Upper lobe of left lung (tissue), 4 donors: ENCODE measurements around the gene GABRB2.

ENCODE experiments used
- POLR2A ChIP-seq, 4 donors: fragments of 450-650 bp; IDR thresholded peaks; one replicate each; pipeline ENCODE4 v1.5.1; 2016 to 2017; ENCODE audit warnings: antibody characterized with exemption in 4 of 4, mild to moderate bottlenecking in 2 of 4
- TF ChIP-seq, protein P1 (sequence below), 6 experiments: fragments of 450-650 bp in 4 of 6; fragments of 200-600 bp in 2 of 6; sonication (generic) in 2 of 6; IDR thresholded peaks; one replicate each; pipeline ENCODE4 v1.5.1; 2016 to 2019; ENCODE audit warnings: antibody characterized with exemption in 6 of 6

DNA sequence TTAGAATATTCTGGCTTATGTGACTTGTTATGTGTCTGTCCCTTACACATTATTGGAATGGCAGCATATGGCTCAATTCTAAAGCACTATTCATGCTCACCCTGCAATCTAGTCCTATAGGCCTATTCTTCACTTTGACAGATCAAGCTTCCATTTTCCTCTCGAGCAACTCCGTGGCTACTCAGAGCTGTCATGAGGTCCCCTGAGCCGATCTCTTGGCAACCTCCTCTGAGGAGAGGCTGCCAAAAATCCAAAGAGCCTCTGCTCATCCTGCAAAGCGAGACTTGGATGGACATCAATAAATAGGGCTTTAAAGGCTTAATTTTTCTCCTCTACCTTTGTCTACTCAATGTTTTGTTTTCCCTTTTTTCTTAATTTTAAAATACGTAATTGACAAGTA, 163.8 kb downstream of the GABRB2 start:
- TF ChIP-seq, protein P1, sequence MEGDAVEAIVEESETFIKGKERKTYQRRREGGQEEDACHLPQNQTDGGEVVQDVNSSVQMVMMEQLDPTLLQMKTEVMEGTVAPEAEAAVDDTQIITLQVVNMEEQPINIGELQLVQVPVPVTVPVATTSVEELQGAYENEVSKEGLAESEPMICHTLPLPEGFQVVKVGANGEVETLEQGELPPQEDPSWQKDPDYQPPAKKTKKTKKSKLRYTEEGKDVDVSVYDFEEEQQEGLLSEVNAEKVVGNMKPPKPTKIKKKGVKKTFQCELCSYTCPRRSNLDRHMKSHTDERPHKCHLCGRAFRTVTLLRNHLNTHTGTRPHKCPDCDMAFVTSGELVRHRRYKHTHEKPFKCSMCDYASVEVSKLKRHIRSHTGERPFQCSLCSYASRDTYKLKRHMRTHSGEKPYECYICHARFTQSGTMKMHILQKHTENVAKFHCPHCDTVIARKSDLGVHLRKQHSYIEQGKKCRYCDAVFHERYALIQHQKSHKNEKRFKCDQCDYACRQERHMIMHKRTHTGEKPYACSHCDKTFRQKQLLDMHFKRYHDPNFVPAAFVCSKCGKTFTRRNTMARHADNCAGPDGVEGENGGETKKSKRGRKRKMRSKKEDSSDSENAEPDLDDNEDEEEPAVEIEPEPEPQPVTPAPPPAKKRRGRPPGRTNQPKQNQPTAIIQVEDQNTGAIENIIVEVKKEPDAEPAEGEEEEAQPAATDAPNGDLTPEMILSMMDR (IDR thresholded peaks at IDR 0.05), result no peak
- TF ChIP-seq POLR2A (IDR thresholded peaks at IDR 0.05), result no peak
